GM10847 (cell line): ENCODE measurements around the gene RNF222.

Source experiments
- POLR2A ChIP-seq: IDR thresholded peaks from 2 replicates; pipeline ENCODE4 v1.6.1; 2011; ENCODE audit not compliant: insufficient read length; ENCODE audit errors: extremely low read depth

The RNF222 gene

DNA sequence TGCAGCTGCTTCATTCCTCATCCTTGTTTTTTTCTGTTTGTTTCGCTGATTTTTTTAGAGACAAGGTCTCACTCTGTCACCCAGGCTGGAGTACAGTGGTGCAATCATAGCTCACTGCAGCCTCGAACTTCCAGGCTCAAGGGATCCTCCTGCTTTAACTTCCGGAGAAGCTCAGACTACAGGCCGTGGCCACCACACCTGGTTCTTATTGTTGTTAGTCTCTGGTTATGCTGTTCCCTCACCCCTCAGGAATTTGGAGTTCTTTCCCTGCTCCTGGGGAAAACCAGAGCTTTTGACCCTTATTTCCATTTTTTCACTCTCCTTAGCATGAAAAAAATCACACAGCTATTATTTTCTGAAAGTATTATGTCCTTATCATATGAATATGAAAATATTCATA, 56.2 kb downstream of the RNF222 start:
- no peak for TF ChIP-seq POLR2A
